IMR-90 (cell line): ENCODE data around the gene BEGAIN.

ENCODE experiments used
- CHD1 ChIP-seq: IDR thresholded peaks from 2 replicates; pipeline ENCODE4 v1.6.1; 2012; ENCODE audit warnings: low read depth, low read length, improper control_type of control experiment
- CTCF ChIP-seq: conservative IDR thresholded peaks from 2 replicates; pipeline ENCODE4 v1.5.1; 2012; ENCODE audit warnings: mild to moderate bottlenecking, low read depth, low read length, improper control_type of control experiment
- FOS ChIP-seq: fragments of 150-350 bp; IDR thresholded peaks from 2 replicates; pipeline ENCODE4 v1.6.1; 2016; ENCODE audit warnings: low read depth, low read length
- POLR2A ChIP-seq: IDR thresholded peaks from 2 replicates; pipeline ENCODE4 v1.6.1; 2012; ENCODE audit warnings: mild to moderate bottlenecking, low read depth, low read length
- RAD21 ChIP-seq: IDR thresholded peaks from 2 replicates; pipeline ENCODE4 v1.6.1; 2012; ENCODE audit warnings: low read length, improper control_type of control experiment
- SMC3 ChIP-seq: fragments of 150-350 bp; IDR thresholded peaks from 2 replicates; pipeline ENCODE4 v1.6.1; 2016; ENCODE audit warnings: low read depth, mild to moderate bottlenecking, antibody characterized with exemption, low read length, moderate library complexity

GRCh38 chr14:100523131-100523842 lies 63.9 kb downstream of the BEGAIN start:
- TF ChIP-seq CTCF (no peak), SMC3 (no peak), FOS (no peak), CHD1 (no peak), POLR2A (no peak), RAD21 (no peak)
